GM19240 (cell line): Measurements from ENCODE around the gene ZNF804B.
"Not testable (repeated sequence)": the region's sequence is repeated elsewhere in the genome, so short reads cannot be mapped to it uniquely, and the experiment has no call there.

Experiments
- DNase-seq: peaks from one replicate; pipeline ENCODE4 v3.0.0; 2011; ENCODE audit warnings: low spot score; ENCODE audit not compliant: insufficient read length

Gene ZNF804B

DNA sequence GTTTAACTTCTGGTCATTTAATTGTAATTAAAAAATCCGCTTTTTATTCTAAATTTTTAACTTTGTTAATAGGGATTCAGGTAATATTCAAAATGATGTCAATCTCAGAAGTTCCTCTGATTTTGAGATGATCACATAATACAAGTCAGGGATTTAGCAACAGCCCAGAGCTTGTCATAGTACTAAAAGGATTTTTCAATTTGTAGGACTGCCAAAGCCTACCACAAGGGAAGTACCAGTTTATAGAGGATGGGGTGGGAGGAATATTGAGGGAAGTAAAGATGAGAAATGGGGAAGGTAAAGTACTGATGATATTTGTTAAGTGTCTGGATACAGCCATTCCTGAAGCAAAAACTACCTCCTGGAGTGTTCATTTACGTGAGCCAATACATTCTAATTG lies 314.3 kb downstream of the ZNF804B start:
- no peak for DNase-seq

GRCh38 chr7:89077992-89078391 lies 318.5 kb downstream of the ZNF804B start:
- no peak for DNase-seq

- DNase-seq, result no peak
These were observed 326.1 kb downstream of the ZNF804B start for GRCh38 chr7:89085580-89085979.

- no peak for DNase-seq
These were observed 332.1 kb downstream of the ZNF804B start for GRCh38 chr7:89091550-89091949.

- no peak for DNase-seq
These were observed 334.8 kb downstream of the ZNF804B start for GRCh38 chr7:89094269-89094668.

DNA sequence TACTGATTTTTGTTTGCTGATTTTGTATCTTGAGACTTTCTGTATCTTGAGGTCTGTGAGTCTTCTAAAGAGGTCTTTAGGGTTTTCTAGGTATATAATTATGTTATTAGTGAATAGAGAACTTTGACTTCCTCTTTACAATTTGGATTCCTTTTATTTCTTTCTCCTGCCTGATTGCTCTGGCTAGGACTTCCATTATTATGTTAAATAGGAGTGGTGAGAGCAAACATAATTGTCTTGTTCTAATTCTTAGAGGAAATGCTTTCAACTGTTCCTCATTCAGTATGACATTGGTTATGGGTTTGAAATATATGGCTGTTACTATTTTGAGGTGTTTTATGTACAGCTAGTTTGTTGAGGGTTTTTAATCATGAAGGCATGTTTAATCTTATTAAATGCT lies 344.1 kb downstream of the ZNF804B start:
- DNase-seq, result no peak

GRCh38 chr7:89104748-89105685 lies 345.5 kb downstream of the ZNF804B start:
- no peak for DNase-seq

DNA sequence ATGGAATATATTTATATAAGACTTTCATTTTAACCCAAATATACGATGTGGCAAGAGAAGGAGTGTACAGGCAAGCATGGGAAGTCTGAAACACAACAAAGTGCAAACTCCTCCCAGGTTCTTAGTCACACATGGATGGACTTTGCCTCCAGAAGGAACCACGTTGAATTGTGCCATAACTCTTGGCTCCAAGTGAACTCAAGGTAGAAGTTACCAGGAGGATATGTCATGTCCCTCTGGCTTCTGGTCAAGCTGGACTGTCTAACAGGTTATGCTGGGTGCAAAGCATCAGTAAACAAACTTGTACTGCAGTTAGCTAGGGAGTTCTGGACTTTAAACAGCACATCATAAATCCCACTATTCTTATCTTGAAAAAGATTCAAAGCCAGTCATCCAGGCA lies 364.4 kb downstream of the ZNF804B start:
- no peak for DNase-seq

DNA sequence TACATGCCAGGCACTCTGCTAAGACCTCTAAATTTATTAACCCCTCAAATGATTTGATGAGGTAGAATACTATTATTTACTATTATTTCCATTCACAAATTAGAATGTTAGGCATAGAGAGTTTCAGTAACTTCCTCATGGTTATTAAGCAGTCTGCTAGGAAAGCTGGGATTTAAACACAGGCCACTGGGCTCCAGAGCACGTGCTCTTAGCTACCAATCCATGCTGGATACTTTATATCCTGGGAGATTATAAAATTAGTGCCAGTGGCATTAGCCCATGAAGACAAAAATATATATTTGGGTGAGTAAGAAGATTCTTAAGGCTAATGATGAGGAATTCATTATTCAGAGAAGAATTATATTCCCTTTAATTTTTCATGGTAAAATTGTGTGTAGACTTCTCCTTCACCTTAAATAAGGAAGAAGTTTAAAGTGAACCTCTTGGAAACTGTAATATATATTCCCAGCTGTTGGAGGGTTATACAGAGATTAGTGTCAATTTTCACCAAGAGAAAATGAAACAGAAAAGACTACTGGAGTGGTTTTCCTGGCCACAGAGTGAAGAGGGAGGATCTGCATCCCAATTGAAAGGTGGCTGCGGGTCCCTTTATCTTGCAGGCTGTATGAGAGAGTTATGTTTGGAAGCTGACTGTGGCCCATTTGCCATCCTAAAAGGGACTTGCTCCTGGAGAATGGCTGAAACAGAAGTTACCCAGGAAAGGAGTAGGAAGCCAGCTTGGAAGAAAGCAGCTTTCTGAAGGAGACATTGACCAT lies 370.3 kb downstream of the ZNF804B start:
- DNase-seq, result no peak

DNA sequence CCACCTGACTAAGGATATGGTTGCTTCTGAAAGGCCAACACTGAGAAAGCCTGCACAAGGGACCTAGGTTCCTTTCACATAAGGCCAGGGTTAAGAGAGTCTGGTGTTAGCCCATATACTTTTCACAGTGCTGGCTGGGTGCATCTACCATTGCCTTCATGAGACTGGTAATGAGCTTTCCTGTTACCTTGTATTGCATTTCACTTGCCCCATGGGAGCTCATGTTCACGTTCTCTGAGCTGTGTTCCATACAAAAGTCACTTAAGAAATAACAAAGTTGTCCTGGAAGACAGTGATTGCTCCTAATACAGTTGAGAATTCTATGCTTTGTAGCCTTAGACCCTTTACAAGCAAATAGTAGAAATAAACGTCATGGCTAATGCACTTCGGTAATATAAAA lies 373.9 kb downstream of the ZNF804B start:
- DNase-seq, result no peak

DNA sequence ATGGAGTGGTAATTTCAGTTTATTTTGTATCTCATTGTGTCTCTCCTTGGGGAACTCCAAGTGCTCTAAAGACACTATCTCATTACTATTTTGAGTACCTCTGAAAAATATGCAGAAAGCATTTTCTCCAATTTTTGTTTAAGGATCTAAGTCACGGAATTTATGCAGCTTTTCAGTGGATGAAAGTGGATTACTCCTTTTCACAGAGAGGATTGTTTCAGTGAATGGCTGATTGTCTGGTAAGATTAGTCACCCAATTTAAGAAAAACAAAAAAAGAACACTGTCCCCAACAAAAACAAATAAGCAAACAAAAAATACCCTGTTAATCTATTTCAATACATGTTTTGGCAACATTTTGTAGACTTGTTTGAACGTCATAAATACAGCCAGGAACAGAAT lies 374.3 kb downstream of the ZNF804B start:
- no peak for DNase-seq

DNA sequence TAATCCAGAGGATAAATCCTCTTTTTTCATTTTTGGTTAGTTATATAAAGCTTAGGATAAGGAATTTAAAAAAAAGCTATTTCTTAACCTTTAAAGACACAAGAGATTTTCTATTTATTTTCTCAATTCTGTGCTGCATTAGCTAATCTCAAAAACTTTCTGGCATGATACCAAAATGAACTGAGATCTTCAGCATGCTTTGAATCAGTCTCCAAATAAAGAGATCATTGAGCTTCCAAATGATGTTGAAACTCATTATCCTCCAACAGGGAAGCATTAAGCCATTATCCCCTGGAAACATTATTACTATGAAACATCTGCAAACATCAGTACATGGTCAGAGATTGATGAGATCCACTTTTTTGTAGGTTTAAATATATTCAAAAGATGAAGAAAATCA lies 386.3 kb downstream of the ZNF804B start:
- DNase-seq, result no peak

GRCh38 chr7:89160107-89160506 lies 400.6 kb downstream of the ZNF804B start:
- DNase-seq, result no peak

DNA sequence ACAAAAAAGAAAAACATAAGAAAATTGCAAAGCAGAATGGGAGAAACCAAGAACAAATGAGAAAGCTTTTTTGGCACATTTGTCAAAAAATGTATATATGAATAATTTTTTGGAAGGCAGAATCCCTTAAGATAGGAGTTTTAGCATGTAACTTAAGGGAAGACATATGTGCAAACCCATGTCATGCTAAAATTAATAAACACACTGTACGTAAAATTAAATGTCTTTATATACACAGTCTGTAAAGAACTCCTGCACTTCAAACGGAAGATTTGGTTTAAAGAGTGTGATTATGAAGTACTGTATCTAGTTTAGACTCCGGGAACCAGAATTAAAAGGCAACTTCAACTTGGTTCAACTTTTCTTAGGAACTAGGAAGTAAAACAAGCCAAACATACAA lies 405.9 kb downstream of the ZNF804B start:
- DNase-seq, result no peak

DNA sequence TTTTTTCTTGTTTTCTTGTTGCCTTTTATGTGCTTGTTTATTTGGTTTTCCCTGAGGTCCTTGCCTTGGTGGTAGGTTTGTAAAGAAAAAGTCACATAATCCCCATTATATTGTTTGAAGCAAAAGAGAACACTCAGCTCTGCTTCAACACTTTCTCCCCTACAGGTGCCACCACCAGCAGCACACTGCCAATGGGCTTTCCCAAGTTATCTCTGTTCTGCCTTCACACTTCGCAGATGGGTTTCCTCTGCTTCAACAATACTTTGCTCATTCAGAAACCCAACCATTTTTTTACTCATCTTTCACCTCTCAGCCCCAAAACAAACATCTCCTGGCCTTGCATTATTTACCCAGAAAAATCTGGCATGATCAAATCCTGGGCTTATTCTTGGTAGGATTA lies 411.1 kb downstream of the ZNF804B start:
- DNase-seq, result no peak

- no peak for DNase-seq
These were observed 422.6 kb downstream of the ZNF804B start for GRCh38 chr7:89182116-89182515.

- no peak for DNase-seq
These were observed 424.2 kb downstream of the ZNF804B start for GRCh38 chr7:89183712-89184111.

DNA sequence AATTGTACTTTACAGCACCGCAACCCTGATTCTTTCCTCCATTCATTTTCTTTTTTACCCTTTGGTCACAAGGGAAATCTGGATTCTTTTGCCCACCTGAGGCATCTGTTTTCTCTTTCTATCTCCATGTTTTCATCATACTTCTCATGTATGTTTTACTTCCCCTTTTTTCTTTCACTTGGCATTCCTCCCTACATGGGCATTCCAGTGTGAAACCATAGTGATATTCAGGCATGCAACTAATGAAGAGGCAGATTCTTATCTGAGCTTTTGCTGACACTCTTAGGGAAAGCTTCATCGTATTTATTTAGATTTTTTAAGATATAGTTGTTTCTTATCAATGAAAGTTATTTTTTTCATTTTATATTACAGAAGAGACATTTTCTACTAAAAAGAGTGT lies 441.3 kb downstream of the ZNF804B start:
- no peak for DNase-seq

DNA sequence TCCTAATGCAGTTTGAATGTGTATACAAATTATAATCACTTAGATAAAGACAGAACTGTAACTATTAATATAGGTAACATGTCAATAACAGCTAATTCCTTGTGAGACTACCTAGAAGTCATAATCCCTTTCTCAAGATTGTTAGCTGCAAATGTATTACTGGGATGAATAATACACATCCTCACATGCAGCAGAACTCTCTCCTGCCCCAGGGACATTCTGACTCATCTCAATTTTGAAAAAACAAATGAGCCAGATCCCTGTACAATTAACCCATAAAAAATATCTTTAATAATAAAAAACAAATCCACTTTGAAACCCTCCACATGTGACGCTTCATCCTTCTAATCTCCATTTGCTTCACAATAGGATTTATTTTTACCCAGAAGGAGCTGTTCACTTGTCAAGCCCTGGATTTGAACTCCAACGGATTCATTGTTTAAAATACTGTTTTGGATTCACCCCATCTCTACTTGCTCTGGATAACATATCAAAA lies 464.4 kb downstream of the ZNF804B start:
- no peak for DNase-seq

GRCh38 chr7:89228688-89229171 lies 469.2 kb downstream of the ZNF804B start:
- DNase-seq, result not testable (repeated sequence)

- no peak for DNase-seq
These were observed 478.7 kb downstream of the ZNF804B start for GRCh38 chr7:89238156-89238555.

DNA sequence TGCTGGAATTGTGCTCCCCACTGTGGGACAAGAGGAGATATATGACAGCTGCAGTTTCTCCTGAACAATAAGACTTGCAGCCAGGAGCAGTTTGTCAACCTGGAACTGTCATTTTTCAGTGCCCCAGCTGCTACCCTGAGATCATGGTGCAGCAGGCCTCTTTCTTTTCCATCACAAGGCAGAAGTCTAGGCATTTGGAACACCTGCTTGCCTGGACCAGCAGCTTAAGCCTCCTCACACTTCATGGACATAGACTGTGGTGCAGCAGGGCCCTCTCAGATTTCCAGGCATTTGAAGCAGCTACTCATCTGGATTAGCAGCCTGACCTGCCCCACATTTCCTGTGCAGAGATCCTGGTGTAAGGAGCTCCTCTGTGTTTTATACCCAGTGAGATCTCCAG lies 486.7 kb downstream of the ZNF804B start:
- no peak for DNase-seq
